Cardiac fibroblast (primary cell): ENCODE results near the gene MYO1A.
"Not testable (repeated sequence)": the region's sequence is repeated elsewhere in the genome, so short reads cannot be mapped to it uniquely, and the experiment has no call there.

Source experiments
- DNase-seq, 2 donors: peaks; one replicate each; pipeline versions ENCODE4 v3.0.0 to v3.0.0-alpha.2; 2010; ENCODE audit warnings: low read depth in 2 of 2
- H3K4me3 ChIP-seq, 2 donors: replicated peaks in 1 of 2; 1 replicate in 1 of 2; 2 replicates in 1 of 2; pipeline ENCODE4 v1.5.1; 2011; ENCODE audit warnings: low read depth in 2 of 2, low read length in 2 of 2, mild to moderate bottlenecking in 2 of 2, moderate library complexity in 1 of 2
- TF ChIP-seq, protein P1 (sequence below): IDR thresholded peaks from one replicate; pipeline ENCODE4 v1.5.1; 2011; ENCODE audit warnings: low read depth, mild to moderate bottlenecking, low read length, inconsistent platforms

Gene MYO1A

DNA sequence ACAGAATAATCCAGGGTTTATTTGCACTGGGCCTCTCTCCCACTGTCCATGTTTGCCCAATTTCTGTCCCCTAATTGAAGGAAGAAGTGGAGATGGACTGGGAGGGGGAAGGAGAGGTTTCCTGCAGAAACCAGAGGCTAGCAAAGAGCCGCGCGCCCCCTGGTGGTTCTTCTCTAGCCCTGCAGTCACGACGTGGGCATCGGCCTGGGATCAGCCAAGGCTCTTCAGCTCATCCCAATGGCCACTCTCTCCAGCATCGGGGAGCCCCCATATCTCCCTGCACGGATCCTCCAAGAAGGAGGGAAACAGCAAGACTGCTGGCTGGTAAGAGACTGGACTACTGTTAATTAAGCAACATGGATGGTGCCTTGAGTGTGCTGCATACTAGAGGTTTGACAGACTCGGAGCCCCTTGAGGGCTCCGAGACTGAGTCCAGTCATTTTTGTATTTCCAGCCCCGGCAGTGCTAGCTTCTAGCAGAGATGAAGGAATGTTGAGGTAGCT lies 62.3 kb downstream of the MYO1A start:
- TF ChIP-seq, protein P1, sequence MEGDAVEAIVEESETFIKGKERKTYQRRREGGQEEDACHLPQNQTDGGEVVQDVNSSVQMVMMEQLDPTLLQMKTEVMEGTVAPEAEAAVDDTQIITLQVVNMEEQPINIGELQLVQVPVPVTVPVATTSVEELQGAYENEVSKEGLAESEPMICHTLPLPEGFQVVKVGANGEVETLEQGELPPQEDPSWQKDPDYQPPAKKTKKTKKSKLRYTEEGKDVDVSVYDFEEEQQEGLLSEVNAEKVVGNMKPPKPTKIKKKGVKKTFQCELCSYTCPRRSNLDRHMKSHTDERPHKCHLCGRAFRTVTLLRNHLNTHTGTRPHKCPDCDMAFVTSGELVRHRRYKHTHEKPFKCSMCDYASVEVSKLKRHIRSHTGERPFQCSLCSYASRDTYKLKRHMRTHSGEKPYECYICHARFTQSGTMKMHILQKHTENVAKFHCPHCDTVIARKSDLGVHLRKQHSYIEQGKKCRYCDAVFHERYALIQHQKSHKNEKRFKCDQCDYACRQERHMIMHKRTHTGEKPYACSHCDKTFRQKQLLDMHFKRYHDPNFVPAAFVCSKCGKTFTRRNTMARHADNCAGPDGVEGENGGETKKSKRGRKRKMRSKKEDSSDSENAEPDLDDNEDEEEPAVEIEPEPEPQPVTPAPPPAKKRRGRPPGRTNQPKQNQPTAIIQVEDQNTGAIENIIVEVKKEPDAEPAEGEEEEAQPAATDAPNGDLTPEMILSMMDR: peak; percentile 97
- DNase-seq: peak; percentile 82 to 87
- H3K4me3 ChIP-seq: no peak overlapping the region

DNA sequence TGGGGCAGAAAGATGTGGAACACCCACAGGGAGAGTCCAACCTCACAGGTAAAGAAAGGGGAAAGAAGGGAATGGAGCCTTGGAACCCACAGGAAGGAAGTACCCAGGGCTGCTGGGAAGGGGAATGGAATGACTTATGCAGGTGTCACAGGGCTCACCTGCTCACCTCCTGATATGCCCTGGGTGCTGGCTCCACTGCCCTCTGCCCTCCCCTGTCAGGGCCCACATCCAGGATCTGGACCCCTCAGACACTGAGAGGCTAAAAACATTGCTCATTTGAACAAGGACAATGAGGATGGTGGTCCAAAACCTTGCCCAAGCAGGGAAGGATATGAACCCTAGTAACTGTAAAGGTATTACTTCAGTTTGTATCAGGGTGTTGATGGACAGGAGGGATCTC lies 62.9 kb downstream of the MYO1A start:
- TF ChIP-seq, protein P1: no peak
- H3K4me3 ChIP-seq: no peak overlapping the region
- no peak for DNase-seq

DNA sequence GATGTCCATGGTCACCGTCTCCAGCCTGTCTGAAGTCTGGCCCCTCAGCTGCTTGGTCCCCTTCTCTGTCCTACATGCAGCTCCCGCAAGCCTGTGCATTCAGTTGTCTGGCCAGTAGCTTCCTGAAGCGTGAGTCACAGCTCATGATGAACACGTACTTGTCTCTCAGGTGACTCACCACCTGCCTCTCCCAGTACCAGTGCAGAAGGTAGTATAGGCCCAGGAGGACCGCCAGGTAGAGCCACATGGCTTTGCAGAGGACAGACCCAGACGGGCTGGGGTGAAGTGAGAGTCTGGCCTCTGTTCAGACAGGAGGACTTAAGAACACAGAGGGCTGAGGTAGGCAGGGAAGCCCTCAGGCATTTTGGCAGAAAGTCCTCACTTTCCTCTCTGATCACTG lies 64.2 kb downstream of the MYO1A start:
- not testable (repeated sequence) for H3K4me3 ChIP-seq
- peak in 1 of 2 donors; percentile 29 for DNase-seq

DNA sequence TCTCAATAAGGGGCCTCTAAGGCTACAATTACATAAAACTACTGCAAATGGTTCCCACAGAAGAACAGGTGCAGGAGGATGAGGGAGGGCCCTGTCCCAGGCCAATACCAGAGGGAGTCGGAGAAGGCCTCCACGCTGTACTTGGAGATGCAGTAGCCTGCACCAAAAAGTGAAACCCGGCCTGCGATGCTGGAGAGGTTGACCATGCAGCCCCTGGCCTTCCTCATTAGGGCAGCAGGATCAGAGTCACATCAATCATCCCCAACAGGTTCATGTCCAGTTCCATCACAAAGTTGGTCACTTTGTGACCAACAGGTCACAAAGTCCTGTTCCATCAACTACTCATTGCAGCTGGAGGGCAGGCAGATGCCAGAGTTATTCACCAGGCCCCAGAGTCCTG lies 66.5 kb downstream of the MYO1A start:
- no peak for DNase-seq
- H3K4me3 ChIP-seq: no peak overlapping the region

DNA sequence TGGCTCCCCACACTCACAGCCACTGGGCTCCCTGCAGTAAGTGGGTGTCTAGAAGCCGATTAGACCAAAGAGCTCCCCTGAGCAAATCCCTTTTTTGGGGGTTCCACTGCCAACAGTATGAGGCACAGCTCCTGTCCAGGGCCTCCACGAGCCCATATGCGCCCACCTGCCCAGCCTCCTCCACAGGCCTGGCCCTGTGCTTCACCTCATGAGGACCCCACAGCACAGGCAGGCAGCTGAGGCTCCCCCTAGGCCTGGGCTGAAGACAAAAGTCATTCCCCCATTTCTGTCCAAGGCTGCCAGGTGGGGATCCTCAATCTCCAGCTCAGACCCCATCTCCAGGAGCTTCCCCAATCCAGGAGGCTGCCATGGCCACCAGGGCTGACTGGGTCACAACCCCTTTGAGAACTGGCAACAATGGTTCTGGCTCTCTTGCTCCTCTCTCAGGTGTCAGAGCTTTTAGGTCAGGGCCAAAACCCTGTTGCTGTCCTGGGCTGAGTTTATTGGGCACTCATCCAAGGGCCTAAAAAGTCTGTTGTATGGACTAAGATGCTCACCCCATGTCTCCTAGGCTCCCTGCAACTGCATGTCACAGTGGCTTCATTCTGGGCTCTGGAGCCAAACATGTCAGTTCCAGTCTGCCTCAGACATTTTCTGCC lies 67.2 kb downstream of the MYO1A start:
- H3K4me3 ChIP-seq, DNase-seq: not testable (repeated sequence)

More for the DNA sequence above, 66.5 kb downstream of the MYO1A start:
- TF ChIP-seq, protein P1: no peak

DNA sequence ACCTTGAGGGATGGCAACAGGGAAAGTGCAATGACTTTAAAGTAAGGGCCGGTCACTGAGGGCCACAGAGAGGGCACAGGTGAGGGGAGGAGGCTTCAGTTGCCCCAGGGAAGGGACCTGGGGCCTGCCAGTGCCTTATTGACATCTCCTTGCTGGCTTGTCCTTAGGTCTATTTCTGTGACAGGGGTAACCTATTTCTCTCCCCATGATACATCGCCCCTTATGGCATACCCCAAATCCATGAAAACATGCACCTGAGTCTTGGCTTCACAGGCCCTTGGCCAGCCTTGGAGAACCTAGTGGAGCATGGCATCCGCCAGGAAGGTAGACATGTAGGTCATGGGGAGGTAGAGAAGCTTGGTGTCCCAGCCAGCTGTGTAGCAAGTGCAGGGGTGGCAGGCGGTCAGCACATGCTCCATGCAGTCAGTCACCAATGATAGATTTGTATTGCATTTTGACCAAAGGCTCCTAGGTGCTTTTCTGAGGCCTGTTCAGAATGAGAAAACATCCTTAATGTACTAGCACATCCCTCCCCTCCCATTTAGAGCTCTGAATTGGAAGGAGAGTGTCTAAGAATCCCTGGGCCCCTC lies 68.9 kb downstream of the MYO1A start:
- no peak overlapping the region for H3K4me3 ChIP-seq
- DNase-seq: no peak
- TF ChIP-seq, protein P1: no peak

DNA sequence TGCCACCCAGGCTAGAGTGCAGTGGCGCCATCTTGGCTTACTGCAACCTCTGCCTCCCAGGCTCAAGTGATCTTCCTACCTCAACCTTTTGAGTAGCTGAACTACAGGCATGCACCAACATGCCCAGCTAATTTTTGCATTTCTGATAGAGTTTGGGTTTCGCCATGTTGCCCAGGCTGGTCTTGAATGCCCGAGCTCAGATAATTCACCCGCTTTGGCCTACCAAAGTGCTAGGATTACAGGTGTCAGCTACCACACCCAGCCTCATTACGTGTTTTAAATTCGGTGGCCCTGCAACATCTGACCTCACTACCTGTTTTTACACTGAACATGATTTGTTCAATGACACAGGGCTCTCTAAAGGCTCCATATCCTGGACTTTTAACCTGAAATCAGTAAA lies 69.7 kb downstream of the MYO1A start:
- TF ChIP-seq, protein P1: no peak
- no peak for DNase-seq
- no peak overlapping the region for H3K4me3 ChIP-seq

DNA sequence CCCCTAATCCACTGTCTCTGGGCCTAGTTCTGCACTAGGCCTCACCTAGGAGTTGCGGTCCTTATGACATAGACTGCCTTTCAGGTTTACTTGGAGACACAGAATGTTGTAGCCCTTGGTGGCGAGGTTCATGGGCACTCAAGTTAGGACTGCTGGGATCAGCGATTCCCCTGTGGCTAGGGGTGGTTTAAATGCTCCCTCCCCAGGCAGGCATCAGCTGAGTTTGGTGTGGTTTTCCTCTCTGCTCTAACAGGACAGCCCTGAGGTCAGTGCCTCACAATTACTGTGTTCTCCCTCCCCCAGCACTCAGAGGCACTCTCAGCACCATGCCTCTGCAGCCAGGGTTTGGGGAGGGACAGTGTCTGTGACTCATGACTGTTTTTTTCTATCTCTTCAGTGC lies 70.3 kb downstream of the MYO1A start:
- TF ChIP-seq, protein P1: no peak
- DNase-seq: no peak
- no peak overlapping the region for H3K4me3 ChIP-seq
